Ishikawa (cell line): Measurements from ENCODE around the gene MYCL.

Experiments
- CEBPB ChIP-seq: IDR thresholded peaks from 2 replicates; pipeline ENCODE4 v1.6.1; 2012
- CREB1 ChIP-seq: IDR thresholded peaks from 2 replicates; pipeline ENCODE4 v1.6.1; 2012; ENCODE audit warnings: low read depth
- EGR1 ChIP-seq: IDR thresholded peaks from 2 replicates; pipeline ENCODE4 v1.6.1; 2012
- EP300 ChIP-seq: IDR thresholded peaks from 2 replicates; pipeline ENCODE4 v1.6.1; 2012; ENCODE audit warnings: borderline replicate concordance
- FOXM1 ChIP-seq: IDR thresholded peaks from 2 replicates; pipeline ENCODE4 v1.6.1; 2012; ENCODE audit warnings: low read depth, borderline replicate concordance
- NFIC ChIP-seq: IDR thresholded peaks from 2 replicates; pipeline ENCODE4 v1.6.1; 2012
- RAD21 ChIP-seq: IDR thresholded peaks from 2 replicates; pipeline ENCODE4 v1.6.1; 2012; ENCODE audit warnings: low read depth
- REST ChIP-seq: IDR thresholded peaks from 2 replicates; pipeline ENCODE4 v1.6.1; 2012; ENCODE audit warnings: low read depth, mild to moderate bottlenecking
- TAF1 ChIP-seq: IDR thresholded peaks from 2 replicates; pipeline ENCODE4 v1.6.1; 2012; ENCODE audit warnings: low read depth, mild to moderate bottlenecking
- TCF12 ChIP-seq: IDR thresholded peaks from 2 replicates; pipeline ENCODE4 v1.6.1; 2012; ENCODE audit warnings: low read depth
- TEAD4 ChIP-seq: IDR thresholded peaks from 2 replicates; pipeline ENCODE4 v1.6.1; 2012
- YY1 ChIP-seq: IDR thresholded peaks from 2 replicates; pipeline ENCODE4 v1.6.1; 2012; ENCODE audit warnings: low read depth
- ZBTB7A ChIP-seq: IDR thresholded peaks from 2 replicates; pipeline ENCODE4 v1.6.1; 2012; ENCODE audit warnings: low read depth
- TF ChIP-seq, protein P1 (sequence below): IDR thresholded peaks from 2 replicates; pipeline ENCODE4 v1.6.1; 2012
- TF ChIP-seq, protein P2 (sequence below): IDR thresholded peaks from 2 replicates; pipeline ENCODE4 v1.6.1; 2012

MYCL gene

DNA sequence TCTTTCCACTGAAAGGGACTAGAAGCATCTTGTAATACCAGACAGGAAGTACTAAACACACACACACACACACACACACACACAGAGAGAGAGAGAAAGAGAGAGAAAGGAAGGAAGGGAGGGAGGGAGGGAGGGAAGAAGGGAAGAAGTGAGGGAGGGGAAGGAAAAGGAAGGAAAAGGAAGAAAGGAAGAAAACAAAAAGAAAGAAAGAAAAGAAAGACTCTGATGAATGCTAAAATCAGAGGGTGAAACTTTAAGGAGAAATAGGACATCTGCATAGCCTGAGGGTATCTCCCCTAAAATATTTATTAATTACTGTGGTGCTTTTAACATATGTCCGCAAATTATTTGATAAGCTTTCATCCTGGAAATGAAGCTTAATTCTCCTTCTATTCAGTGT is 29.0 kb downstream of the MYCL start:
- TF ChIP-seq EGR1 (no peak), REST (no peak)

- TF ChIP-seq EP300 = no peak
- no peak for TF ChIP-seq CREB1
- TF ChIP-seq, protein P1, sequence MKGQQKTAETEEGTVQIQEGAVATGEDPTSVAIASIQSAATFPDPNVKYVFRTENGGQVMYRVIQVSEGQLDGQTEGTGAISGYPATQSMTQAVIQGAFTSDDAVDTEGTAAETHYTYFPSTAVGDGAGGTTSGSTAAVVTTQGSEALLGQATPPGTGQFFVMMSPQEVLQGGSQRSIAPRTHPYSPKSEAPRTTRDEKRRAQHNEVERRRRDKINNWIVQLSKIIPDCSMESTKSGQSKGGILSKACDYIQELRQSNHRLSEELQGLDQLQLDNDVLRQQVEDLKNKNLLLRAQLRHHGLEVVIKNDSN = no peak
Measured at GRCh38 chr1:39871796-39872195, 29.9 kb downstream of the MYCL start.

- no peak for TF ChIP-seq CEBPB
- no peak for TF ChIP-seq EP300
- no peak for TF ChIP-seq TAF1
- no peak for TF ChIP-seq CREB1
- TF ChIP-seq TCF12 = no peak
- TF ChIP-seq, protein P1 = no peak
- no peak for TF ChIP-seq TEAD4
- no peak for TF ChIP-seq FOXM1
- no peak for TF ChIP-seq REST
- no peak for TF ChIP-seq YY1
- TF ChIP-seq, protein P2, sequence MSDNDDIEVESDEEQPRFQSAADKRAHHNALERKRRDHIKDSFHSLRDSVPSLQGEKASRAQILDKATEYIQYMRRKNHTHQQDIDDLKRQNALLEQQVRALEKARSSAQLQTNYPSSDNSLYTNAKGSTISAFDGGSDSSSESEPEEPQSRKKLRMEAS = no peak
- no peak for TF ChIP-seq NFIC
- TF ChIP-seq RAD21 = no peak
- no peak for TF ChIP-seq ZBTB7A
- no peak for TF ChIP-seq EGR1
Measured at GRCh38 chr1:39866767-39867166, 35.0 kb downstream of the MYCL start.

DNA sequence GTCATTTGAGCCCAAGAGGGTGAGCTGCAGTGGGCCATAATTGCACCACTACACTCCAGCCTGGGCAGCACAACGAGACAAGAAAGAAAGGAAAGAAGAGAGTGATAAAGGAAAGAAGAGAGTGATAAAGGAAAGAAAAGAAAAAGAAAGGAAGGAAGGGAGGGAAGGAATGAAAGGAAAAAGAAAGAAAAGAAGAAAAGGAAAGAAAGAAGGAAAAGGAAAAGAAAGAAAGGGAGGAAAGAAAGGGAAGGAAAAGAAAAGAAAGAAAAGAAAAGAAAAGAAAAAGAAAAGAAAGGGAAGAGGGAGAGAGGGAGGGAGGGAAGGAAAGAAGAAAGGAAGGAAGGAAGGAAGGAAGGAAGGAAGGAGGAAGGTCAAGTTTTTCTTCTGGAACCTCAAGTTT is 36.0 kb downstream of the MYCL start:
- TF ChIP-seq, protein P1 = no peak
- TF ChIP-seq EP300 = no peak
- TF ChIP-seq TEAD4 = no peak

DNA sequence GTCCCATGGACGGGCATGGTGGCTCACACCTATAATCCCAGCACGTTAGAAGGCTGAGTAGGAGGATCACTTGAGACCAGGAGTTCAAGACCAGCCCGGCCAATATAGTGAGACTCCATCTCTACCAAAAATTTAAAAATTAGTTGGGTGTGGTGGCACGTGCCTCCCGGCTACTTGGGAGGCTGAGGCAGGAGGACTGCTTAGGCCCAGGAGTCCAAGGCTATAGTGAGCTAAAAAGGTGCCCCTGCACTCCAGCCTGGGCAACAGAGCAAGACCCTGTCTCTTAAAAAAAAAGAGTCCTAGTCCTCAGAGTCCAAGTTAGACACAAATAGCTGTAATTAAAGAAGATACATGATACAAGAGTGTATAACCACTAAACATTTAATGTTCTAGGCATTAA is 38.5 kb downstream of the MYCL start:
- TF ChIP-seq, protein P2 = no peak
- no peak for TF ChIP-seq EGR1

GRCh38 chr1:39861003-39861402 is 40.7 kb downstream of the MYCL start:
- TF ChIP-seq REST (no peak), FOXM1 (no peak), YY1 (no peak), NFIC (no peak)
- TF ChIP-seq, protein P2 = no peak
